Peyer's patch (tissue), 4 donors: ENCODE results near the gene IKZF5. TPM values are rescaled to one million over a fixed set of nuclear protein-coding genes. Genes with fewer than 3 reads are reported as not detected.

Source experiments
- DNase-seq, 3 donors: peaks; one replicate each; pipeline ENCODE4 v3.0.0-alpha.2; 2017 to 2019
- H3K27ac ChIP-seq, 4 donors: fragments of 200-600 bp; sonication (generic); one replicate each; pipeline ENCODE4 v1.5.1; 2016 to 2019
- H3K27me3 ChIP-seq, 2 donors: fragments of 200-600 bp; sonication (generic); one replicate each; pipeline ENCODE4 v1.5.1; 2019
- H3K36me3 ChIP-seq, 3 donors: fragments of 200-600 bp; sonication (generic); one replicate each; pipeline ENCODE4 v1.5.1; 2016 to 2019
- H3K4me1 ChIP-seq, 4 donors: fragments of 200-600 bp; sonication (generic); one replicate each; pipeline ENCODE4 v1.5.1; 2016 to 2019
- H3K4me3 ChIP-seq, 4 donors: fragments of 200-600 bp; sonication (generic); 1 replicate in 3 of 4; 2 replicates in 1 of 4; pipeline ENCODE4 v1.5.1; 2016 to 2019; ENCODE audit warnings: mild to moderate bottlenecking in 1 of 4
- H3K9me3 ChIP-seq, 4 donors: fragments of 200-600 bp; sonication (generic); one replicate each; pipeline ENCODE4 v1.5.1; 2016 to 2019; ENCODE audit warnings: mild to moderate bottlenecking in 1 of 4
- CTCF ChIP-seq, 6 experiments: fragments of 450-650 bp in 4 of 6; fragments of 200-600 bp in 2 of 6; sonication (generic) in 1 of 6; IDR thresholded peaks; one replicate each; pipeline ENCODE4 v1.5.1; 2017 to 2019; ENCODE audit warnings: antibody characterized with exemption in 6 of 6, mild to moderate bottlenecking in 3 of 6, moderate library complexity in 1 of 6
- POLR2A ChIP-seq, 2 donors: fragments of 450-650 bp; IDR thresholded peaks; one replicate each; pipeline ENCODE4 v1.5.1; 2017; ENCODE audit warnings: antibody characterized with exemption in 2 of 2, mild to moderate bottlenecking in 2 of 2, moderate library complexity in 2 of 2
- total RNA-seq, 4 donors: library from RNA; depleted of rRNA; stranded (reverse); fragments of >200 nt; gene quantifications; one replicate each; pipeline ENCODE4 v1.1.0, GENCODE V29; 2016

Gene IKZF5
- total RNA-seq, 4 donors from 2014 or later = 7.4 to 9.5 (median 8.1) TPM

GRCh38 chr10:122990278-122990677, 18.3 kb downstream of the IKZF5 start:
- TF ChIP-seq CTCF (IDR thresholded peaks at IDR 0.05) (no peak), POLR2A (IDR thresholded peaks at IDR 0.05) (no peak)
- H3K27ac ChIP-seq = no peak overlapping the region
- no peaks in the 10 kb centered on the region for H3K4me1 ChIP-seq
- H3K27me3 ChIP-seq = no peaks in the 10 kb centered on the region
- no peak overlapping the region for H3K4me3 ChIP-seq
- H3K9me3 ChIP-seq = no peaks in the 10 kb centered on the region
- H3K36me3 ChIP-seq = peaks cover 0 to 23% (median 0%) of the 10 kb centered on the region in 3 donors
- DNase-seq = no peak

- no peak for TF ChIP-seq POLR2A (IDR thresholded peaks at IDR 0.05)
- TF ChIP-seq CTCF (IDR thresholded peaks at IDR 0.05) = no peak
- H3K4me1 ChIP-seq = no peaks in the 10 kb centered on the region
- no peaks in the 10 kb centered on the region for H3K27me3 ChIP-seq
- H3K36me3 ChIP-seq = peaks cover 0 to 10% (median 0%) of the 10 kb centered on the region in 3 donors
- H3K27ac ChIP-seq = no peak overlapping the region
- H3K4me3 ChIP-seq = no peak overlapping the region
- DNase-seq = no peak
- H3K9me3 ChIP-seq = no peaks in the 10 kb centered on the region
These were observed 20.1 kb downstream of the IKZF5 start for GRCh38 chr10:122988501-122988900.

GRCh38 chr10:122986335-122986734, 22.3 kb downstream of the IKZF5 start:
- H3K27ac ChIP-seq = no peak overlapping the region
- no peaks in the 10 kb centered on the region for H3K4me1 ChIP-seq
- TF ChIP-seq POLR2A (IDR thresholded peaks at IDR 0.05) = no peak
- no peak for TF ChIP-seq CTCF (IDR thresholded peaks at IDR 0.05)
- DNase-seq = no peak
- H3K9me3 ChIP-seq = no peaks in the 10 kb centered on the region
- no peaks in the 10 kb centered on the region for H3K27me3 ChIP-seq
- H3K36me3 ChIP-seq = no peaks in the 10 kb centered on the region
- H3K4me3 ChIP-seq = no peak overlapping the region

DNA sequence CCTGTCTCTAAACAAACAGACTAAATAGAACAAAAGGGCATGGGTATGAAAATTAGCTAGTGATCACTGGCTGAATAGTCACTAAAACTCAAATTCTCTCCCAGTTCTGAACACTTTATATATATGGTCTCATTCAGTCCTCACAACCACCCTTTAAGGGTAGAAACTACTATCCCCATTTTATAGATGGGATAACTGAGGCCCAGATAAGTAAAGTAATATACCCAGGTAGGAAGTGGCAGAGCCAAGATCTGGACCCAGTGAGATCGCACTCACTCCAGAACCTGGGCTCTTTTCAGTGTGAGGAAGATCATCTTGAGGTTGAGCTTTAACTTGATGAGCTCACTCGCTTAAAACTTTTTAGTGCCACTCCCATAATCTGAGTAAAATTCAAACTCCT, 23.9 kb downstream of the IKZF5 start:
- H3K36me3 ChIP-seq = no peaks in the 10 kb centered on the region
- H3K27ac ChIP-seq = no peak overlapping the region
- H3K4me1 ChIP-seq = peaks cover 0 to 3% (median 0%) of the 10 kb centered on the region in 4 donors
- no peak for TF ChIP-seq CTCF (IDR thresholded peaks at IDR 0.05)
- no peak for TF ChIP-seq POLR2A (IDR thresholded peaks at IDR 0.05)
- no peak overlapping the region for H3K4me3 ChIP-seq
- H3K27me3 ChIP-seq = no peaks in the 10 kb centered on the region
- no peaks in the 10 kb centered on the region for H3K9me3 ChIP-seq
- no peak for DNase-seq

GRCh38 chr10:122983898-122984297, 24.7 kb downstream of the IKZF5 start:
- peaks cover 0 to 6% (median 0%) of the 10 kb centered on the region in 4 donors for H3K4me1 ChIP-seq
- H3K9me3 ChIP-seq = no peaks in the 10 kb centered on the region
- H3K27me3 ChIP-seq = no peaks in the 10 kb centered on the region
- no peak for DNase-seq
- no peak overlapping the region for H3K27ac ChIP-seq
- no peaks in the 10 kb centered on the region for H3K36me3 ChIP-seq
- H3K4me3 ChIP-seq = no peak overlapping the region
- no peak for TF ChIP-seq POLR2A (IDR thresholded peaks at IDR 0.05)
- TF ChIP-seq CTCF (IDR thresholded peaks at IDR 0.05) = no peak

DNA sequence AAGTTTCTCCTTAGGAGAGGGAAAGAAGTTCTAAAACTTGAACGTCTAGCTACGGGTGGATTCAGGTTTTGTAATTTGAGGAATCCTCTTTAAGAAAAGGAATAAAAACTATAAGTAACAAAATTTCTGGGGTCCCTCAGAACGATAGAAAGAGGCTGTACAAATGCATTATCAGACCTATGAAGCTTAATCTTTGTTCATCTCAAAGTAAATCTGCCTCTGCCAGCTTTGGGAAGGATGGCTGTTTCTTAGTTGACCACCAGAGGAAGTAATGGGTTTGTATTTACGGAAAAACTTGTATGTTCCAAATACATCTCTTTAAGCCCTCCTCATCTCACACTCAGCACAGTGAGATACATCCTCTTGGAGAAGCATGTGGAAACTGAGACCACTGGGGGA, 27.5 kb downstream of the IKZF5 start:
- H3K27ac ChIP-seq = peak overlapping the region in 1 of 4 donors; percentile 97
- no peaks in the 10 kb centered on the region for H3K36me3 ChIP-seq
- no peaks in the 10 kb centered on the region for H3K27me3 ChIP-seq
- peaks cover 0 to 6% (median 0%) of the 10 kb centered on the region in 4 donors for H3K4me1 ChIP-seq
- TF ChIP-seq CTCF (IDR thresholded peaks at IDR 0.05) = peak in 4 of 6 experiments; percentile 16 to 35 (median 32)
- TF ChIP-seq POLR2A (IDR thresholded peaks at IDR 0.05) = no peak
- peak overlapping the region; percentile 69 to 87 (median 82) for H3K4me3 ChIP-seq
- H3K9me3 ChIP-seq = no peaks in the 10 kb centered on the region
- DNase-seq = no peak
